GM04503 (cell line): ENCODE data around the gene LDAH.

Experiments
- DNase-seq: peaks from one replicate; pipeline ENCODE4 v3.0.0-alpha.2; 2012; ENCODE audit warnings: low read depth

Gene LDAH

GRCh38 chr2:20680744-20681375 is 142.0 kb downstream of the LDAH start:
- no peak for DNase-seq

- no peak for DNase-seq
These were observed 144.1 kb downstream of the LDAH start for GRCh38 chr2:20678780-20679179.

GRCh38 chr2:20678086-20678395 is 144.9 kb downstream of the LDAH start:
- no peak for DNase-seq

- DNase-seq: no peak
These were observed 145.4 kb downstream of the LDAH start for GRCh38 chr2:20677301-20678085.

GRCh38 chr2:20676353-20677215 is 146.3 kb downstream of the LDAH start:
- no peak for DNase-seq

GRCh38 chr2:20675701-20676352 is 147.1 kb downstream of the LDAH start:
- DNase-seq: no peak

GRCh38 chr2:20674974-20675679 is 147.8 kb downstream of the LDAH start:
- DNase-seq: peak; percentile 27

- no peak for DNase-seq
These were observed 148.5 kb downstream of the LDAH start for GRCh38 chr2:20674309-20674965.

- no peak for DNase-seq
These were observed 149.1 kb downstream of the LDAH start for GRCh38 chr2:20673686-20674308.

GRCh38 chr2:20672201-20672951 is 150.5 kb downstream of the LDAH start:
- no peak for DNase-seq

- DNase-seq: no peak
These were observed 151.2 kb downstream of the LDAH start for GRCh38 chr2:20671736-20672080.

- DNase-seq: no peak
These were observed 151.7 kb downstream of the LDAH start for GRCh38 chr2:20671036-20671735.

GRCh38 chr2:20670315-20671035 is 152.4 kb downstream of the LDAH start:
- DNase-seq: no peak

GRCh38 chr2:20669562-20670314 is 153.2 kb downstream of the LDAH start:
- DNase-seq: no peak

- DNase-seq: no peak
These were observed 153.9 kb downstream of the LDAH start for GRCh38 chr2:20668871-20669475.

GRCh38 chr2:20668451-20668850 is 154.4 kb downstream of the LDAH start:
- no peak for DNase-seq

GRCh38 chr2:20667531-20668401 is 155.1 kb downstream of the LDAH start:
- DNase-seq: no peak
